SK-N-SH (cell line): Measurements from ENCODE around the gene CDH22. TPM values are rescaled to one million over a fixed set of nuclear protein-coding genes. Genes with fewer than 3 reads are reported as not detected.

Experiments used
- CTCF ChIA-PET: fragments of 300-600, 350-600 bp; formaldehyde crosslinking; extraction: SDS; loops from one replicate; lab custom pipeline; 2021; lab: Yijun Ruan, JAX
- POLR2A ChIA-PET: fragments of 350-600 bp; sonication (Branson Sonifier 250); formaldehyde crosslinking; extraction: SDS; loops from one replicate; lab custom pipeline; 2020; ENCODE audit warnings: antibody characterized with exemption, inconsistent platforms; lab: Yijun Ruan, JAX
- DNase-seq: peaks from one replicate; pipeline ENCODE4 v3.0.0; 2012
- H2AFZ ChIP-seq: fragments of 200-600 bp; sonication (generic); 2 replicates; pipeline ENCODE4 v1.8.1; 2016; ENCODE audit warnings: antibody characterized with exemption, mild to moderate bottlenecking, low read depth
- H3F3A ChIP-seq: fragments of 200-600 bp; sonication (generic); replicated peaks from 2 replicates; pipeline ENCODE3; 2016; ENCODE audit warnings: antibody characterized with exemption, mild to moderate bottlenecking; ENCODE audit not compliant: insufficient read depth
- H3K27ac ChIP-seq, 2 experiments: fragments of 200-500 bp in 1 of 2; fragments of 200-600 bp in 1 of 2; sonication (Bioruptor generic) in 1 of 2; sonication (generic), shearing (Covaris generic) in 1 of 2; 2 replicates each; pipeline versions ENCODE4 v1.5.1 to v1.6.1; 2014 to 2016; ENCODE audit warnings: low read depth in 2 of 2, inconsistent platforms in 1 of 2, low read length in 1 of 2, mild to moderate bottlenecking in 1 of 2, mixed read lengths in 1 of 2
- H3K27me3 ChIP-seq: fragments of 200-600 bp; sonication (generic), shearing (Covaris generic); 2 replicates; pipeline ENCODE4 v1.6.1; 2016; ENCODE audit warnings: mixed run types; ENCODE audit not compliant: insufficient read depth
- H3K36me3 ChIP-seq, 2 experiments: fragments of 200-500 bp in 1 of 2; fragments of 200-600 bp in 1 of 2; sonication (Bioruptor generic) in 1 of 2; sonication (generic) in 1 of 2; replicated peaks in 1 of 2; 2 replicates each; pipeline versions ENCODE3 to v1.5.1; 2014 to 2016; ENCODE audit warnings: low read length in 1 of 2, mild to moderate bottlenecking in 1 of 2; ENCODE audit not compliant: insufficient read depth in 2 of 2, control insufficient read depth in 1 of 2
- H3K4me1 ChIP-seq, 2 experiments: fragments of 200-500 bp in 1 of 2; fragments of 200-600 bp in 1 of 2; sonication (Bioruptor generic) in 1 of 2; sonication (generic), shearing (Covaris generic) in 1 of 2; 2 replicates each; pipeline versions ENCODE4 v1.5.1 to v1.6.1; 2014 to 2016; ENCODE audit warnings: low read depth in 1 of 2, low read length in 1 of 2, mixed run types in 1 of 2; ENCODE audit not compliant: insufficient read depth in 2 of 2, control insufficient read depth in 1 of 2
- H3K4me2 ChIP-seq: fragments of 200-600 bp; sonication (generic), shearing (Covaris generic); 2 replicates; pipeline ENCODE4 v1.6.1; 2017; ENCODE audit warnings: mixed run types
- H3K4me3 ChIP-seq, 2 experiments: fragments of 200-500 bp in 1 of 2; fragments of 200-600 bp in 1 of 2; sonication (Bioruptor generic) in 1 of 2; sonication (generic), shearing (Covaris generic) in 1 of 2; 2 replicates each; pipeline versions ENCODE4 v1.5.1 to v1.8.1; 2014 to 2016; ENCODE audit warnings: low read depth in 2 of 2, inconsistent platforms in 1 of 2, low read length in 1 of 2, mild to moderate bottlenecking in 1 of 2, mixed read lengths in 1 of 2, moderate library complexity in 1 of 2
- H3K79me2 ChIP-seq: fragments of 200-600 bp; sonication (generic); 2 replicates; pipeline ENCODE4 v1.8.1; 2017; ENCODE audit warnings: mild to moderate bottlenecking; ENCODE audit not compliant: insufficient read depth
- H3K9ac ChIP-seq: fragments of 200-600 bp; sonication (generic); 2 replicates; pipeline ENCODE4 v1.6.1; 2017; ENCODE audit warnings: mixed run types
- H3K9me2 ChIP-seq: fragments of 200-600 bp; sonication (generic); 2 replicates; pipeline ENCODE4 v1.6.1; 2017; ENCODE audit warnings: mixed run types
- H3K9me3 ChIP-seq: fragments of 200-600 bp; sonication (generic); 2 replicates; pipeline ENCODE4 v1.6.1; 2017; ENCODE audit warnings: mixed run types, mild to moderate bottlenecking, moderate library complexity
- H4K20me1 ChIP-seq: fragments of 200-600 bp; sonication (generic); 2 replicates; pipeline ENCODE4 v1.6.1; 2017; ENCODE audit warnings: mild to moderate bottlenecking, mixed run types; ENCODE audit not compliant: insufficient read depth
- CHD2 ChIP-seq: fragments of 150-350 bp; IDR thresholded peaks from 2 replicates; pipeline ENCODE4 v1.6.1; 2018; ENCODE audit warnings: low read length; ENCODE audit not compliant: partially characterized antibody
- EP300 ChIP-seq, 2 experiments: IDR thresholded peaks; 2 replicates each; pipeline versions ENCODE4 v1.4.0 to v1.6.1; 2012; ENCODE audit warnings: borderline replicate concordance in 1 of 2, low read depth in 1 of 2, low read length in 1 of 2
- FOXJ3 ChIP-seq: sonication (generic); formaldehyde crosslinking; IDR thresholded peaks from 2 replicates; pipeline ENCODE4 v1.5.1; 2020; ENCODE audit warnings: mild to moderate bottlenecking, missing genetic modification reagents
- FOXM1 ChIP-seq: IDR thresholded peaks from 2 replicates; pipeline ENCODE4 v1.4.0; 2012; ENCODE audit warnings: low read depth, mild to moderate bottlenecking
- GABPA ChIP-seq: IDR thresholded peaks from 2 replicates; pipeline ENCODE4 v1.4.0; 2012; ENCODE audit warnings: low read depth, mild to moderate bottlenecking
- JUND ChIP-seq: IDR thresholded peaks from 2 replicates; pipeline ENCODE4 v1.4.0; 2012
- NFIC ChIP-seq: IDR thresholded peaks from 2 replicates; pipeline ENCODE4 v1.4.0; 2012; ENCODE audit warnings: borderline replicate concordance
- POLR2AphosphoS5 ChIP-seq: IDR thresholded peaks from 2 replicates; pipeline ENCODE4 v1.6.1; 2012; ENCODE audit warnings: low read depth, low read length
- SIN3A ChIP-seq: IDR thresholded peaks from 2 replicates; pipeline ENCODE4 v1.6.1; 2012; ENCODE audit warnings: low read depth, mild to moderate bottlenecking, low read length, moderate library complexity, borderline replicate concordance
- SMC3 ChIP-seq: IDR thresholded peaks from 2 replicates; pipeline ENCODE4 v1.6.1; 2012; ENCODE audit warnings: low read depth, low read length, improper control_type of control experiment
- TCF12 ChIP-seq: IDR thresholded peaks from 2 replicates; pipeline ENCODE4 v1.4.0; 2012
- YY1 ChIP-seq: IDR thresholded peaks from 2 replicates; pipeline ENCODE4 v1.4.0; 2012; ENCODE audit warnings: low read depth, mild to moderate bottlenecking
- WGBS: methylation state at CpG from one replicate; pipeline ENCODE4 v1.1.6; 2017; ENCODE audit warnings: low lambda C conversion rate; 5-methylcytosine and 5-hydroxymethylcytosine counted together
- polyA plus RNA-seq, 3 experiments: library from polyadenylated mRNA; depleted of rRNA; stranded (reverse); fragments of >200 nt; gene quantifications; 2 replicates each; pipeline ENCODE4 v1.2.3, GENCODE V29; 2012
- TF ChIP-seq, protein P1 (sequence below): IDR thresholded peaks from 2 replicates; pipeline ENCODE4 v1.4.0; 2012; ENCODE audit warnings: low read depth
- TF ChIP-seq, protein P2 (sequence below): fragments of 200-600 bp; sonication (generic); IDR thresholded peaks from 2 replicates; pipeline ENCODE4 v1.6.1; 2017; ENCODE audit warnings: antibody characterized with exemption, mild to moderate bottlenecking, moderate library complexity
- TF ChIP-seq, protein P3 (sequence below): fragments of 150-350 bp; IDR thresholded peaks from 2 replicates; pipeline ENCODE4 v1.6.1; 2017; ENCODE audit warnings: antibody characterized with exemption, low read length, low read depth, borderline replicate concordance
- TF ChIP-seq, protein P4 (sequence below): IDR thresholded peaks from 2 replicates; pipeline ENCODE4 v1.6.1; 2012; ENCODE audit warnings: mild to moderate bottlenecking, low read depth, low read length, moderate library complexity

Gene CDH22
- polyA plus RNA-seq, 1 of the 3 experiments (the other 2 are of a cell fraction) = not detected

DNA sequence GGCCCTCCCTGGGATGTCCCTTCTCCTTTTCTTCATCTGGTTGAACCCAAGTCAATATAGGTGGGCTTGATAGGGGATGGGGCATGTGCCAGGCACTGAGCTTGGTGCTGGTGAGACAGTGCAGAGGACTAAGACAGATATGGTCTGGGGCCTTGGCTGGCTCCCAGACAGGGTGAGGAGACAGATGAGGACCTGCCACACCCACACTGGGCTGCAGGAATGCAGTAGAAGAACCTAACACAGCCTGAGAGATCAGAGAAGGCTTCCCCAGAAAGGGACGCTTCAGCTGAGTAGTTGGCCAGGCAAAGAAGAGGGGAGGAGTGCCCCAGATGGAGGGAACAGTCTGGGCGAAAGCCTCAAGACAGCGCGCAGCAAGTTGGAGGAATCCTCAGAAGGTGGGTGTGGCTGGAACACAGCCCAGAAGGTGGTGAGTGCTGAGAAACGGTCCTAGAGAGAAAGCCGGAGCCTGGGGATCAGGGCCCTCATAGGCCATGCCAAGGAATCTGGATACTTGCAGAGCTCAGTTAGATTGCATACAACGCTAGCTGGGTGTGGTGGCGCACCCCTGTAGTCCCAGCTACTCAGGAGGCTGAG, 163.8 kb downstream of the CDH22 start:
- no peak for DNase-seq
- Histone ChIP-seq H3K36me3 (no peaks in the 10 kb centered on the region), H3K9me3 (no peaks in the 10 kb centered on the region), H3K79me2 (no peaks in the 10 kb centered on the region), H3K4me1 (peaks cover 0 to 65% of the 10 kb centered on the region in 2 experiments; a peak in 2 of 4 replicates), H3K27ac (no peak overlapping the region), H3K27me3 (peaks cover 29% of the 10 kb centered on the region; the same call in 1 of the 2 replicates), H3K9ac (no peak overlapping the region), H3F3A (no peaks in the 10 kb centered on the region), H3K9me2 (no peaks in the 10 kb centered on the region), H2AFZ (no peak overlapping the region), H3K4me3 (no peak overlapping the region), H3K4me2 (no peak overlapping the region), H4K20me1 (no peaks in the 10 kb centered on the region)
- WGBS = 66% methylated on average over 7 of the region's 8 CpGs
- CTCF ChIA-PET = interaction anchor here (1.0 to 2.9 kb wide), 4 partner anchors 10 to 30 kb away, joined by 3 to 16 read pairs (median 4); no protein-coding TSS in a partner anchor
- TF ChIP-seq FOXM1 (no peak), SIN3A (no peak), FOXJ3 (CRISPR knock-in tag) (no peak), EP300 (IDR thresholded peaks at IDR 0.05; ENCODE audit: borderline replicate concordance in 1 of 2, low read depth in 1 of 2, low read length in 1 of 2) (no peak), CHD2 (no peak), TCF12 (no peak), SMC3 (no peak), NFIC (no peak), POLR2AphosphoS5 (no peak)
- TF ChIP-seq, protein P1, sequence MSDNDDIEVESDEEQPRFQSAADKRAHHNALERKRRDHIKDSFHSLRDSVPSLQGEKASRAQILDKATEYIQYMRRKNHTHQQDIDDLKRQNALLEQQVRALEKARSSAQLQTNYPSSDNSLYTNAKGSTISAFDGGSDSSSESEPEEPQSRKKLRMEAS = no peak
- TF ChIP-seq, protein P2, sequence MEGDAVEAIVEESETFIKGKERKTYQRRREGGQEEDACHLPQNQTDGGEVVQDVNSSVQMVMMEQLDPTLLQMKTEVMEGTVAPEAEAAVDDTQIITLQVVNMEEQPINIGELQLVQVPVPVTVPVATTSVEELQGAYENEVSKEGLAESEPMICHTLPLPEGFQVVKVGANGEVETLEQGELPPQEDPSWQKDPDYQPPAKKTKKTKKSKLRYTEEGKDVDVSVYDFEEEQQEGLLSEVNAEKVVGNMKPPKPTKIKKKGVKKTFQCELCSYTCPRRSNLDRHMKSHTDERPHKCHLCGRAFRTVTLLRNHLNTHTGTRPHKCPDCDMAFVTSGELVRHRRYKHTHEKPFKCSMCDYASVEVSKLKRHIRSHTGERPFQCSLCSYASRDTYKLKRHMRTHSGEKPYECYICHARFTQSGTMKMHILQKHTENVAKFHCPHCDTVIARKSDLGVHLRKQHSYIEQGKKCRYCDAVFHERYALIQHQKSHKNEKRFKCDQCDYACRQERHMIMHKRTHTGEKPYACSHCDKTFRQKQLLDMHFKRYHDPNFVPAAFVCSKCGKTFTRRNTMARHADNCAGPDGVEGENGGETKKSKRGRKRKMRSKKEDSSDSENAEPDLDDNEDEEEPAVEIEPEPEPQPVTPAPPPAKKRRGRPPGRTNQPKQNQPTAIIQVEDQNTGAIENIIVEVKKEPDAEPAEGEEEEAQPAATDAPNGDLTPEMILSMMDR = no peak
- POLR2A ChIA-PET = no interaction called here

DNA sequence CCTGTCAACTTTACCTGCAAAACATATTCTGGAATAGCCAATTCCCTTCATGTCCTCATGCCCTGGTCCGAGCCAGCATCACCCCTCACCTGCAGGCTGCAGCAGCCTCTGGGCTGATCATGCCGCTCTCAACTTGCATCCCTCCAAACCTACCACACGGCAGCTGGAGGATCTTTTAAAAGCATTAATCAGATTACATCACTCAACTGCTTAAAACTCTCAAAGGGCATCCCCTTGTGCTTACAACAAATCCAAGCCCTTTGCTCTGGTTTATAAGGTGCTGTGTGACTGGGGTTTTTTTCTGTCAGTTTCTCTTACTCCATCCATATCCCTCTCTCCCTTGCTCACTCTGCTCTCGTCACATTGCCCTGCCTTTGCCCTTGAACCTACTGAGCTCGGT, 166.2 kb downstream of the CDH22 start:
- H3K4me1 ChIP-seq = peaks cover 0 to 72% of the 10 kb centered on the region in 2 experiments; a peak in 2 of 4 replicates
- no peak overlapping the region for H3K27ac ChIP-seq
- H2AFZ ChIP-seq = no peak overlapping the region
- no peaks in the 10 kb centered on the region for H3K9me3 ChIP-seq
- CTCF ChIA-PET = interaction anchor here (1.3 to 3.2 kb wide), 6 partner anchors 9 to 207 kb away, joined by 4 to 28 read pairs (median 10); no protein-coding TSS in a partner anchor
- no peaks in the 10 kb centered on the region for H3K9me2 ChIP-seq
- H3K4me3 ChIP-seq = no peak overlapping the region
- H3K36me3 ChIP-seq = no peaks in the 10 kb centered on the region
- no peak overlapping the region for H3K9ac ChIP-seq
- no peaks in the 10 kb centered on the region for H3K79me2 ChIP-seq
- WGBS = 15% methylated on average over 5 of the region's 5 CpGs
- no peak for DNase-seq
- H3F3A ChIP-seq = no peaks in the 10 kb centered on the region
- H4K20me1 ChIP-seq = no peaks in the 10 kb centered on the region
- H3K4me2 ChIP-seq = no peak overlapping the region
- POLR2A ChIA-PET = no interaction called here
- peaks cover 31% of the 10 kb centered on the region; the same call in 1 of the 2 replicates for H3K27me3 ChIP-seq
- TF ChIP-seq, protein P3, sequence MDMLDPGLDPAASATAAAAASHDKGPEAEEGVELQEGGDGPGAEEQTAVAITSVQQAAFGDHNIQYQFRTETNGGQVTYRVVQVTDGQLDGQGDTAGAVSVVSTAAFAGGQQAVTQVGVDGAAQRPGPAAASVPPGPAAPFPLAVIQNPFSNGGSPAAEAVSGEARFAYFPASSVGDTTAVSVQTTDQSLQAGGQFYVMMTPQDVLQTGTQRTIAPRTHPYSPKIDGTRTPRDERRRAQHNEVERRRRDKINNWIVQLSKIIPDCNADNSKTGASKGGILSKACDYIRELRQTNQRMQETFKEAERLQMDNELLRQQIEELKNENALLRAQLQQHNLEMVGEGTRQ = no peak
- TF ChIP-seq, protein P4, sequence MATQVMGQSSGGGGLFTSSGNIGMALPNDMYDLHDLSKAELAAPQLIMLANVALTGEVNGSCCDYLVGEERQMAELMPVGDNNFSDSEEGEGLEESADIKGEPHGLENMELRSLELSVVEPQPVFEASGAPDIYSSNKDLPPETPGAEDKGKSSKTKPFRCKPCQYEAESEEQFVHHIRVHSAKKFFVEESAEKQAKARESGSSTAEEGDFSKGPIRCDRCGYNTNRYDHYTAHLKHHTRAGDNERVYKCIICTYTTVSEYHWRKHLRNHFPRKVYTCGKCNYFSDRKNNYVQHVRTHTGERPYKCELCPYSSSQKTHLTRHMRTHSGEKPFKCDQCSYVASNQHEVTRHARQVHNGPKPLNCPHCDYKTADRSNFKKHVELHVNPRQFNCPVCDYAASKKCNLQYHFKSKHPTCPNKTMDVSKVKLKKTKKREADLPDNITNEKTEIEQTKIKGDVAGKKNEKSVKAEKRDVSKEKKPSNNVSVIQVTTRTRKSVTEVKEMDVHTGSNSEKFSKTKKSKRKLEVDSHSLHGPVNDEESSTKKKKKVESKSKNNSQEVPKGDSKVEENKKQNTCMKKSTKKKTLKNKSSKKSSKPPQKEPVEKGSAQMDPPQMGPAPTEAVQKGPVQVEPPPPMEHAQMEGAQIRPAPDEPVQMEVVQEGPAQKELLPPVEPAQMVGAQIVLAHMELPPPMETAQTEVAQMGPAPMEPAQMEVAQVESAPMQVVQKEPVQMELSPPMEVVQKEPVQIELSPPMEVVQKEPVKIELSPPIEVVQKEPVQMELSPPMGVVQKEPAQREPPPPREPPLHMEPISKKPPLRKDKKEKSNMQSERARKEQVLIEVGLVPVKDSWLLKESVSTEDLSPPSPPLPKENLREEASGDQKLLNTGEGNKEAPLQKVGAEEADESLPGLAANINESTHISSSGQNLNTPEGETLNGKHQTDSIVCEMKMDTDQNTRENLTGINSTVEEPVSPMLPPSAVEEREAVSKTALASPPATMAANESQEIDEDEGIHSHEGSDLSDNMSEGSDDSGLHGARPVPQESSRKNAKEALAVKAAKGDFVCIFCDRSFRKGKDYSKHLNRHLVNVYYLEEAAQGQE = no peak
- no peak for TF ChIP-seq GABPA
- TF ChIP-seq JUND = no peak
- TF ChIP-seq YY1 = no peak
